NOMO-1 treated with DMSO at 0.1 percent for 48 hours (cell line): ENCODE results near the gene P4HA2.
"Not testable (repeated sequence)": the region's sequence is repeated elsewhere in the genome, so short reads cannot be mapped to it uniquely, and the experiment has no call there.

Experiments
- DNase-seq: peaks from one replicate; lab custom pipeline; 2025; ENCODE audit not compliant: unreplicated experiment; lab: John Stamatoyannopoulos, UW

Gene P4HA2

GRCh38 chr5:132203916-132204315 lies 23.7 kb downstream of the P4HA2 start:
- no peak for DNase-seq

GRCh38 chr5:132203464-132203818 lies 24.2 kb downstream of the P4HA2 start:
- DNase-seq, result no peak

DNA sequence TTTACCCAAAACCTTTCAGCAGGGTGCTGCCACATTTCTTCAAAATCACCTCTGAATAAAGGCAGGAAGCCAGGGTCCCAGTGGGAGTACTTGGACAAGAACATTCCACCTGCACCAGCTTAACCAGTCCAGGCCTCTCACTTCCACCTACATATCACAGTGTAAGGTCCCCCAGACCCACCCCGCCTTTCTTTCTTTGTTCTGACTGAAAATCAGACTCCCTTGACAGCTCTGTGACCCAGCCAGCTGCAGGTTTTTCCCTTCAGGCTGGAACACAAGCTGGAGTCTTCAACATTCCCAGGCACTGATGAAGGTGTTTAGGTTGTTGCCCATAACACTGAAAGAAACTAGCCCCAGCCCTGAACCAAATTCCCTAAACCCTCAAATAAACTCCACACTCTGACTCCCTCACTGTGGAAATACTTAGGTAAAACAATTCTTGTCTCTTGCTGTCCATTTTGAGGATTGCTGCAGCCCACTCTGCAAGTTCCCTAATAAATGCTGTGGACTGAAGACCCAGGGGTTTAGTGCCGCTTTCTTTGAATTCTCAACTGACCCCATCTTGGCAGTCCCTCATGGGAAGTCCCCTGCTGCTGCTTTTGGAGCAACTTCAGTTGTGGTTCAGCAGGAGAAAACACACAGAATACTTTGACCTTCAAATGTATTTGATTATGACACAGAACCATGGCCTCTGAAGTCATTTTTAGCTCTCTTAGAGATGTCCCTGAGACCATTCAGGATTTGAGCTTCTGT lies 24.8 kb downstream of the P4HA2 start:
- DNase-seq, result no peak

- DNase-seq, result no peak
These were observed 28.5 kb downstream of the P4HA2 start for GRCh38 chr5:132199116-132199680.

DNA sequence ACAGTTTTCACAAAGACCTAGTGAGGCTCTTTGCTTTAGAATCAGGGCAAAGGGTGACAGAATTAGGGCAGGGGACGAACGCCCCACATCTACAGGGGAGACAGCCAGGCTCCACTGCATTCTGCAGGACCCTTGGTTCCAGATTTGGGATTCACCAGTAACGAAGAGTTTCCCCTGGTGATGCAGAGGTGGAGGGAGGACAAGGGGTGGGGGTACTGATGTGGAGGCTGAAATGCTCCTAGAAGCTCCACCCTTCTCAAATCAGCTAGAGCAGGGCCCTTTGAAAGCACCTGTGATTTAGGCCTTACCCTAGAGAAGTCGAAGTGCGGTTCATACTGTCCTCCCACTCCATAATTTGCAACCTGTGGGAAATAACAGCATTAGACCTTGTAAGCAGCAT lies 29.1 kb downstream of the P4HA2 start:
- DNase-seq, result no peak

- DNase-seq, result no peak
These were observed 31.9 kb downstream of the P4HA2 start for GRCh38 chr5:132195727-132196126.

- DNase-seq, result no peak
These were observed 34.4 kb downstream of the P4HA2 start for GRCh38 chr5:132193165-132193694.

- DNase-seq, result peak; percentile 86
These were observed 37.4 kb downstream of the P4HA2 start for GRCh38 chr5:132190161-132190817.

- DNase-seq, result no peak
These were observed 43.1 kb downstream of the P4HA2 start for GRCh38 chr5:132184588-132184987.

GRCh38 chr5:132183723-132184122 lies 43.9 kb downstream of the P4HA2 start:
- DNase-seq, result peak; percentile 3

GRCh38 chr5:132182359-132183040 lies 45.2 kb downstream of the P4HA2 start:
- no peak for DNase-seq

DNA sequence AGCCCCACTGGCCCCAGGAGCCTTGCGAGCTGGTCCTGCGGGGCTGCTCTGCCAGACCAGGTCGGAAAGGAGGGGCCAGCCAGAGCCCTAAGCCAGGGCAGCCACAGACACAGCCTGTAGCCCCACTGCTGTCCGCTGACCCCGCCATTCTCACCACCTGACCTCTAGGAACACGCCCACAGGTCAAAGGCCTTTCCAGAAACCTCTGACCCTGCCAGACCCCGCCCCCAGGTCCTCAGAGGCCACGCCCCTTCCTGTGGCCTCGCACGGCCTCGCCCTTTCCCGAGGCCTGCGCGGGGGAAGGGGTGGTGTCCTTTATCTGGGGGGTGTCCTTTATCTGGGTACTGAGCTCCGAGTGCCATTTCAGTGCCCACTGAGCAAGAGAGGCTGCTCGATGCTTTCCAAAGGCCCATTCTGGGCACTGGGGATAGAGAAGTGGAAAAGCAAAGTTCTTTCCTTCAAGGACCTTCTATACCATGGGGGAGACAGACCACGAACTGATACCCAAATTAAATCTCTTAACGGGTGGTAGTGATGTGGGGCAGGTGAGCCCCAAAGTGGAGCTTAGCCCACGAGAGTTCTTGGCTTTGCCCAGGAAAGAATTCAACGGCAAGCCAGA lies 46.5 kb downstream of the P4HA2 start:
- DNase-seq, result no peak

- peak; percentile 73 for DNase-seq
These were observed 47.4 kb downstream of the P4HA2 start for GRCh38 chr5:132180134-132180745.

DNA sequence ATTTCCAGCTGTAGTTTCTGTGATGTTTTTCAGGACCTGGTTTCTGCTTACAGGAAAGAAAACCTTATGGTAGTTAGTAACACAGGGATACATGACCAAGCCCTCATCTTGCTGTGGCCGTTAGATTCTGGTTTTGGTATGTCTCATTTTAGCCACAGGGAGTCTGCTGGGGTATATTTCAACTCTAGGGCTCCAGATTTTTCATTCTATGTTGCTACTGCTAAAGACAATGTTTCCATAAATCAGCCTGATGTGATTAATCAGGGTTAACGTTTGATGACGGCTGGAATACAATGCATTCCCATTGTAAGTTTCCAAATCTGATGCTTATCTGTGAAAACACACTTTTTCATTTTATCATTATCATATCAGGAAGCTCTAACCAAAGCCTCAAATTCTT lies 48.2 kb downstream of the P4HA2 start:
- no peak for DNase-seq

DNA sequence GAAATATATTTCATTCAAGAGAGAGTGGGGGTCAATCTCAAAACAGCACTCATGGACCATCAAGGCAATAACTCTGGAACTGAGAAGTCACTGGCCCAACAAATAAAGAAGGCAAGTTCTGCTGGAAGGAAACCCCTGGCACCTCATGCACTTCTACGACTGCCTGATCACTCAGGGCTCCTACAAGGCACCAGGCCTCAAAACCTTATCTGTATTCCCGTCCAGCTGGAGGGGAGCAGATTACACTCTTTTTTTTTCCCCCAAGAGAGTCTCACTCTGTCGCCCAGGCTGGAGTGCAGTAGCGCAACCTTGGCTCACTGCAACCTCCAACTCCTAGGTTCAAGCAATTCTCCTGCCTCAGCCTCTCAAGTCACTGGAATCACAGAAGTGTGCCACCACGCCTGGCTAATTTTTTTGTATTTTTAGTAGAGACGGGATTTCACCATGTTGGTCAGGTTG lies 49.9 kb downstream of the P4HA2 start:
- no peak for DNase-seq

DNA sequence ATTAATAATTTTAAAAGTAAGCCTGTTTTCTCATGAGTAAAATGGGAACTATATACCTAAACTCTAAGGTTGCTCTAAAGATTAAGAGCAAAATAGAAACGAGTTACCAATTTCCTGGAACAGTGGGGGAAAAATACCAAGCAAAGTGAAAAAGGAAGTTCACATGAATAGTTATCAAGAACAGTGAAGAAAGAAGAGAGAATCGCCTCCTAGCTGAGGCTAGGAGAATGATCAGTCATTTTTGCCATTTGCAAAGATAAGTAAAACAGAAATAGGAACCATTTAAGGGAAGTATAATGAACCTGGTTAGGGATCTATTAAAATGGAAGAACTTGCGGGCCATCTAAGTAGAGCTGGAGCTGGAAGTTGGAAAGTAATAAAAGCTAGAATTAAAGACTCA lies 50.7 kb downstream of the P4HA2 start:
- peak; percentile 94 for DNase-seq

GRCh38 chr5:132176521-132176945 lies 51.1 kb downstream of the P4HA2 start:
- peak; percentile 52 for DNase-seq

DNA sequence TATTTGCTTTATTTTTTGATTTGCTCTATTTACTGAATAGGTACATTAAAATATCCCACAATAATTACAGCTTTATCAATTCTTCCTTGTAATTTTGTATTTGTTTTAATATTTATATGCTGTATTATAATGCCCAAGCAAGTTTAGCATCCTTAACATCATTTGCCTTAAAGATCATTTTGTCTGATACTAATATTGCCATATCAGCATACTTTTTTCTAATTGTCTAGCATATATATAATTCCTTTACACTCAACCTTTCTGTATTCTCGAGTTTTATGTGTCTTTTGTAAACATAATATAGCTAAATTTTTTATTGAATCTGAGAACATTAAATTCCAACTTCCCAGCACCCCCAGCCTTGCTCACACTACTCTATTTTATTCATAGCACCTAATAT lies 64.7 kb downstream of the P4HA2 start:
- no peak for DNase-seq

GRCh38 chr5:132161574-132162326 lies 65.9 kb downstream of the P4HA2 start:
- not testable (repeated sequence) for DNase-seq

DNA sequence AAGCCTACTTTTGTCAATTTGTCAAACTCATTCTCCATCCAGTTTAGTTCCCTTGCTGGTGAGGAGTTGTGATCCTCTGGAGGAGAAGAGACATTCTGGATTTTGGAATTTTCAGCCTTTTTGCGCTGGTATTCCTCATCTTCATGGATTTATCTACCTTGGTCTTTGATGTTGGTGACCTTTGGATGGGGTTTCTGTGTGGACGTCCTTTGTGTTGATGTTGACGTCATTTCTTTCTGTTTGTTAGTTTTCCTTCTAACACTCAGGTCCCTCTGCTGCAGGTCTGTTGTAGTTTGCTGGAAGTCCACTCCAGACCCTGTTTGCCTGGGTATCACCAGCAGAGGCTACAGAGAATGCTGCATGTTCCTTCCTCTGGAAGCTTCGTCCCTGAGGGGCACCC lies 71.2 kb downstream of the P4HA2 start:
- DNase-seq, result no peak
